HepG2 (cell line): ENCODE measurements around the gene CAB39. TPM values are rescaled to one million over a fixed set of nuclear protein-coding genes. Genes with fewer than 3 reads are reported as not detected.

Source experiments
- ATAC-seq: fragments of 200-7000 bp; cut with Tn5 transposase; 3 replicates; pipeline ENCODE4 v1.9.1; 2020; ENCODE audit warnings: mild to moderate bottlenecking, moderate library complexity
- BruUV-seq: library from RNA; stranded (reverse); fragments of 400-500 nt; replicated peaks from 2 replicates; lab custom pipeline; 2021; lab: Mats Ljungman, UMichigan
- CTCF ChIA-PET: fragments of 300-600 bp; formaldehyde crosslinking; extraction: SDS; loops from one replicate; lab custom pipeline; 2021; ENCODE audit warnings: low total read pairs, inconsistent platforms, low intra/inter-chr PET ratio; lab: Yijun Ruan, JAX
- POLR2A ChIA-PET: fragments of 350-600 bp; sonication (Branson Sonifier 250); formaldehyde crosslinking; loops from one replicate; lab custom pipeline; 2020; ENCODE audit warnings: antibody characterized with exemption, inconsistent platforms; lab: Yijun Ruan, JAX
- DNase-seq: peaks from one replicate; pipeline ENCODE4 v3.0.0-alpha.2; 2015; ENCODE audit warnings: low spot score
- FAIRE-seq: peaks from 3 replicates; lab custom pipeline; 2011; peaks lifted over from hg19 to GRCh38; lab: Jason Lieb, UNC
- H2AFZ ChIP-seq: one replicate; pipeline ENCODE4 v1.6.1; 2011; ENCODE audit warnings: low read length, inconsistent platforms
- H3K27ac ChIP-seq: fragments of 300-600 bp; 3 replicates; pipeline ENCODE4 v1.8.0; 2011; ENCODE audit warnings: mixed run types, mild to moderate bottlenecking, mixed read lengths, low read length, inconsistent platforms; ENCODE audit not compliant: insufficient read depth; ENCODE audit errors: extremely low read length
- H3K27me3 ChIP-seq, 2 experiments: fragments of 200-600 bp in 1 of 2; 2 replicates in 1 of 2; 3 replicates in 1 of 2; pipeline versions ENCODE4 v1.6.0 to v1.8.0; 2011; ENCODE audit warnings: low read length in 2 of 2, mild to moderate bottlenecking in 2 of 2, moderate library complexity in 2 of 2, inconsistent platforms in 1 of 2; ENCODE audit not compliant: insufficient read depth in 2 of 2, control insufficient read depth in 1 of 2
- H3K36me3 ChIP-seq, 2 experiments: fragments of 200-600 bp in 1 of 2; replicated peaks in 1 of 2; 2 replicates in 1 of 2; 3 replicates in 1 of 2; pipeline versions ENCODE4 v1.5.1 to v1.8.0; 2011; ENCODE audit warnings: low read length in 2 of 2, inconsistent platforms in 1 of 2; ENCODE audit not compliant: insufficient read depth in 2 of 2, control insufficient read depth in 1 of 2
- H3K4me1 ChIP-seq: 2 replicates; pipeline ENCODE4 v1.5.1; 2012; ENCODE audit warnings: low read length, inconsistent platforms; ENCODE audit not compliant: insufficient read depth
- H3K4me2 ChIP-seq: 2 replicates; pipeline ENCODE4 v1.6.0; 2011; ENCODE audit warnings: low read depth, low read length, inconsistent platforms
- H3K4me3 ChIP-seq, 3 experiments: fragments of 200-600 bp in 1 of 3; sonication (generic), shearing (Covaris generic) in 1 of 3; replicated peaks in 1 of 3; 2 replicates each; pipeline ENCODE4 v1.5.1; 2011 to 2016; ENCODE audit warnings: low read length in 3 of 3, inconsistent platforms in 2 of 3, low read depth in 2 of 3, mild to moderate bottlenecking in 2 of 3, control low read depth in 1 of 3, mixed read lengths in 1 of 3; ENCODE audit not compliant: insufficient read depth in 1 of 3
- H3K79me2 ChIP-seq: one replicate; pipeline ENCODE4 v1.6.1; 2011; ENCODE audit warnings: low read length, inconsistent platforms; ENCODE audit not compliant: insufficient read depth
- H3K9ac ChIP-seq: 2 replicates; pipeline ENCODE4 v1.6.0; 2011; ENCODE audit warnings: mild to moderate bottlenecking, low read depth, low read length, inconsistent platforms; ENCODE audit not compliant: insufficient read depth
- H3K9me3 ChIP-seq: 2 replicates; pipeline ENCODE4 v1.5.1; 2012; ENCODE audit warnings: mild to moderate bottlenecking, low read length
- H4K20me1 ChIP-seq: 2 replicates; pipeline ENCODE4 v1.6.0; 2011; ENCODE audit warnings: inconsistent platforms, mild to moderate bottlenecking, low read length, moderate library complexity; ENCODE audit not compliant: insufficient read depth
- FOSL1 ChIP-seq: sonication (generic); formaldehyde crosslinking; IDR thresholded peaks from 2 replicates; pipeline ENCODE4 v1.9.0; 2021; ENCODE audit warnings: missing genetic modification reagents, borderline replicate concordance
- FOXP1 ChIP-seq, 2 experiments: fragments of 450-650 bp in 1 of 2; IDR thresholded peaks; 2 replicates each; pipeline ENCODE4 v1.6.1; 2017 to 2018; ENCODE audit warnings: antibody characterized with exemption in 1 of 2
- NR2C2 ChIP-seq: sonication (generic); formaldehyde crosslinking; IDR thresholded peaks from 2 replicates; pipeline ENCODE4 v1.4.0; 2020; ENCODE audit warnings: missing genetic modification reagents, mild to moderate bottlenecking, moderate library complexity, borderline replicate concordance
- RARA ChIP-seq: IDR thresholded peaks from 2 replicates; pipeline ENCODE4 v1.6.1; 2016; ENCODE audit warnings: missing genetic modification reagents, missing compliant biosample characterization
- TBX2 ChIP-seq: sonication (generic); formaldehyde crosslinking; IDR thresholded peaks from 2 replicates; pipeline ENCODE4 v1.5.0; 2020; ENCODE audit warnings: missing genetic modification reagents, mild to moderate bottlenecking, borderline replicate concordance
- ZKSCAN5 ChIP-seq: sonication (generic); formaldehyde crosslinking; IDR thresholded peaks from 2 replicates; pipeline ENCODE4 v1.5.1; 2020; ENCODE audit warnings: mild to moderate bottlenecking, missing genetic modification reagents
- ZNF331 ChIP-seq: sonication (generic); formaldehyde crosslinking; IDR thresholded peaks from 2 replicates; pipeline ENCODE4 v1.4.0; 2020; ENCODE audit warnings: missing genetic modification reagents
- ZNF501 ChIP-seq: sonication (generic); formaldehyde crosslinking; IDR thresholded peaks from 2 replicates; pipeline ENCODE4 v1.5.1; 2020; ENCODE audit warnings: mild to moderate bottlenecking, moderate library complexity, missing genetic modification reagents
- WGBS: methylation state at CpG from one replicate; pipeline ENCODE4 v1.1.6; 2017; ENCODE audit warnings: low lambda C conversion rate; 5-methylcytosine and 5-hydroxymethylcytosine counted together
- in situ Hi-C: cut with HindIII; loops from 2 replicates; pipeline ENCODE4 v1.10.0; 2017; ENCODE audit warnings: low pct_unique_long_range_greater_than_20kb; ENCODE audit not compliant: extremely low pct_ligation_motif_present
- intact Hi-C: fragments of 100-400 bp; cut with micrococcal nuclease; formaldehyde crosslinking; loops from one replicate; pipeline ENCODE4 v1.10.0; 2022; ENCODE audit not compliant: unreplicated experiment
- polyA plus RNA-seq, 8 experiments: library from polyadenylated mRNA; depleted of rRNA in 3 of 8; stranded (reverse) in 7 of 8; unstranded in 1 of 8; fragments of >200 nt; fragmentation: Illumina TruSeq in 4 of 8; extraction: Trizol in 4 of 8; gene quantifications; 2 replicates each; pipeline versions ENCODE4 v1.2.1 to v1.2.3, GENCODE V29; 2011 to 2016; ENCODE audit warnings: low read depth in 4 of 8, missing spikeins in 1 of 8, mixed read lengths in 1 of 8; ENCODE audit not compliant: insufficient read depth in 1 of 8
- total RNA-seq, 5 experiments: library from RNA; depleted of rRNA; stranded (reverse); fragments of >200 nt; fragmentation: Illumina TruSeq; extraction: Trizol; gene quantifications; 2 replicates each; pipeline ENCODE4 v1.2.3, GENCODE V29; 2016; ENCODE audit warnings: low read depth in 1 of 5
- TF ChIP-seq, protein P1 (sequence below): sonication (generic); formaldehyde crosslinking; IDR thresholded peaks from 2 replicates; pipeline ENCODE4 v1.5.0; 2020; ENCODE audit warnings: mild to moderate bottlenecking, missing genetic modification reagents, moderate library complexity
- TF ChIP-seq, protein P2 (sequence below): sonication (generic); formaldehyde crosslinking; IDR thresholded peaks from 2 replicates; pipeline ENCODE4 v1.4.0; 2020; ENCODE audit warnings: low read depth, missing genetic modification reagents
- TF ChIP-seq, protein P3 (sequence below): sonication (generic); formaldehyde crosslinking; IDR thresholded peaks from 2 replicates; pipeline ENCODE4 v1.5.0; 2020; ENCODE audit warnings: mild to moderate bottlenecking, missing genetic modification reagents, borderline replicate concordance
- TF ChIP-seq, protein P4 (sequence below): sonication (generic); formaldehyde crosslinking; conservative IDR thresholded peaks from 2 replicates; pipeline ENCODE4 v1.4.0; 2020; ENCODE audit warnings: mild to moderate bottlenecking, missing genetic modification reagents, moderate library complexity

CAB39 gene
- total and polyA plus RNA-seq, 2 of the 13 experiments (the other 11 are each of a cell fraction or from before 2014, with no cell fraction given), result 19.3 to 45.3 TPM

DNA sequence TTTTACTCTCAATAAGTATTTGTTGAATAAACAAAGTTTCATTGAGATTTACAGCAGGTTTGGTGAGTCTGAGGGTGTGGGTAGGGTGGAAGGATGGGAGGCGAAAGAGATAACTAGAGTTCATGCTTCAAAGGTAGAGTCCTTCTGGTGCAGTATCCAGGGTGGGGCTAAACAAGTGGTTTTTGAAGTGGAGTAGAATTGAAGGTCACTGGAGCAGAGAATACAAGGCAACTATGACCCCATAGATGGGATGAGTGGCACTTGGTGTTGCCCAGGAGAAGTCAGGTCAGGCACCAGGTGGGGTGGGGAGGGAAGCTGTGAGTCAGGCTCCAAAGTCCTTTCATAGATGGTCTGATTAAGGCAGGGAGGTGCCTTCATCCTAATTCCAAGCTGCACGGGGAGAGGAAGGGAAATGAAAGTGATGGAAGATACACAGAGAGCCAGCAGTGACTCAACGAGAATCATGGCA, 6.6 kb upstream of the CAB39 start:
- no peaks in the 10 kb centered on the region for H3K9me3 ChIP-seq
- DNase-seq (peak; percentile 89), ATAC-seq (peak; percentile 84)
- TF ChIP-seq ZNF331 (CRISPR knock-in tag) (peak; percentile 20; the same call in 1 of the 2 replicates), RARA (CRISPR knock-in tag) (peak; percentile 81), FOSL1 (CRISPR knock-in tag) (peak; percentile 87), ZKSCAN5 (CRISPR knock-in tag) (0 out of 2 replicates have a peak, but pooled peaks have one; percentile 40), TBX2 (CRISPR knock-in tag) (peak; percentile 69; the same call in 1 of the 2 replicates), NR2C2 (0 out of 2 replicates have a peak, but pooled peaks have one; percentile 21), ZNF501 (CRISPR knock-in tag) (peak; percentile 58; the same call in 1 of the 2 replicates), FOXP1 (IDR thresholded peaks at IDR 0.05) (no peak), FOXP1 (CRISPR knock-in tag; IDR thresholded peaks at IDR 0.05) (peak; percentile 16)
- TF ChIP-seq, protein P1, sequence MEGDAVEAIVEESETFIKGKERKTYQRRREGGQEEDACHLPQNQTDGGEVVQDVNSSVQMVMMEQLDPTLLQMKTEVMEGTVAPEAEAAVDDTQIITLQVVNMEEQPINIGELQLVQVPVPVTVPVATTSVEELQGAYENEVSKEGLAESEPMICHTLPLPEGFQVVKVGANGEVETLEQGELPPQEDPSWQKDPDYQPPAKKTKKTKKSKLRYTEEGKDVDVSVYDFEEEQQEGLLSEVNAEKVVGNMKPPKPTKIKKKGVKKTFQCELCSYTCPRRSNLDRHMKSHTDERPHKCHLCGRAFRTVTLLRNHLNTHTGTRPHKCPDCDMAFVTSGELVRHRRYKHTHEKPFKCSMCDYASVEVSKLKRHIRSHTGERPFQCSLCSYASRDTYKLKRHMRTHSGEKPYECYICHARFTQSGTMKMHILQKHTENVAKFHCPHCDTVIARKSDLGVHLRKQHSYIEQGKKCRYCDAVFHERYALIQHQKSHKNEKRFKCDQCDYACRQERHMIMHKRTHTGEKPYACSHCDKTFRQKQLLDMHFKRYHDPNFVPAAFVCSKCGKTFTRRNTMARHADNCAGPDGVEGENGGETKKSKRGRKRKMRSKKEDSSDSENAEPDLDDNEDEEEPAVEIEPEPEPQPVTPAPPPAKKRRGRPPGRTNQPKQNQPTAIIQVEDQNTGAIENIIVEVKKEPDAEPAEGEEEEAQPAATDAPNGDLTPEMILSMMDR (CRISPR knock-in tag), result peak; percentile 6; the same call in 1 of the 2 replicates
- TF ChIP-seq, protein P2, sequence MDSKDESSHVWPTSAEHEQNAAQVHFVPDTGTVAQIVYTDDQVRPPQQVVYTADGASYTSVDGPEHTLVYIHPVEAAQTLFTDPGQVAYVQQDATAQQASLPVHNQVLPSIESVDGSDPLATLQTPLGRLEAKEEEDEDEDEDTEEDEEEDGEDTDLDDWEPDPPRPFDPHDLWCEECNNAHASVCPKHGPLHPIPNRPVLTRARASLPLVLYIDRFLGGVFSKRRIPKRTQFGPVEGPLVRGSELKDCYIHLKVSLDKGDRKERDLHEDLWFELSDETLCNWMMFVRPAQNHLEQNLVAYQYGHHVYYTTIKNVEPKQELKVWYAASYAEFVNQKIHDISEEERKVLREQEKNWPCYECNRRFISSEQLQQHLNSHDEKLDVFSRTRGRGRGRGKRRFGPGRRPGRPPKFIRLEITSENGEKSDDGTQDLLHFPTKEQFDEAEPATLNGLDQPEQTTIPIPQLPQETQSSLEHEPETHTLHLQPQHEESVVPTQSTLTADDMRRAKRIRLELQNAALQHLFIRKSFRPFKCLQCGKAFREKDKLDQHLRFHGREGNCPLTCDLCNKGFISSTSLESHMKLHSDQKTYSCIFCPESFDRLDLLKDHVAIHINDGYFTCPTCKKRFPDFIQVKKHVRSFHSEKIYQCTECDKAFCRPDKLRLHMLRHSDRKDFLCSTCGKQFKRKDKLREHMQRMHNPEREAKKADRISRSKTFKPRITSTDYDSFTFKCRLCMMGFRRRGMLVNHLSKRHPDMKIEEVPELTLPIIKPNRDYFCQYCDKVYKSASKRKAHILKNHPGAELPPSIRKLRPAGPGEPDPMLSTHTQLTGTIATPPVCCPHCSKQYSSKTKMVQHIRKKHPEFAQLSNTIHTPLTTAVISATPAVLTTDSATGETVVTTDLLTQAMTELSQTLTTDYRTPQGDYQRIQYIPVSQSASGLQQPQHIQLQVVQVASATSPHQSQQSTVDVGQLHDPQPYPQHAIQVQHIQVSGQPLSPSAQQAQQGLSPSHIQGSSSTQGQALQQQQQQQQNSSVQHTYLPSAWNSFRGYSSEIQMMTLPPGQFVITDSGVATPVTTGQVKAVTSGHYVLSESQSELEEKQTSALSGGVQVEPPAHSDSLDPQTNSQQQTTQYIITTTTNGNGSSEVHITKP, result peak; percentile 85; the same call in 1 of the 2 replicates
- TF ChIP-seq, protein P3, sequence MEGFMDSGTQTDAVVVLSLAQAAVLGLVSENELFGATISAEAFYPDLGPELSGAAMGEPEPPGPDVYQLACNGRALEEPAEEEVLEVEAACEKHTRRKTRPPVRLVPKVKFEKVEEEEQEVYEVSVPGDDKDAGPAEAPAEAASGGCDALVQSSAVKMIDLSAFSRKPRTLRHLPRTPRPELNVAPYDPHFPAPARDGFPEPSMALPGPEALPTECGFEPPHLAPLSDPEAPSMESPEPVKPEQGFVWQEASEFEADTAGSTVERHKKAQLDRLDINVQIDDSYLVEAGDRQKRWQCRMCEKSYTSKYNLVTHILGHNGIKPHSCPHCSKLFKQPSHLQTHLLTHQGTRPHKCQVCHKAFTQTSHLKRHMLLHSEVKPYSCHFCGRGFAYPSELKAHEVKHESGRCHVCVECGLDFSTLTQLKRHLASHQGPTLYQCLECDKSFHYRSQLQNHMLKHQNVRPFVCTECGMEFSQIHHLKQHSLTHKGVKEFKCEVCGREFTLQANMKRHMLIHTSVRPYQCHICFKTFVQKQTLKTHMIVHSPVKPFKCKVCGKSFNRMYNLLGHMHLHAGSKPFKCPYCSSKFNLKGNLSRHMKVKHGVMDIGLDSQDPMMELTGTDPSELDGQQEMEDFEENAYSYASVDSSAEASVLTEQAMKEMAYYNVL (CRISPR knock-in tag), result no peak
- TF ChIP-seq, protein P4, sequence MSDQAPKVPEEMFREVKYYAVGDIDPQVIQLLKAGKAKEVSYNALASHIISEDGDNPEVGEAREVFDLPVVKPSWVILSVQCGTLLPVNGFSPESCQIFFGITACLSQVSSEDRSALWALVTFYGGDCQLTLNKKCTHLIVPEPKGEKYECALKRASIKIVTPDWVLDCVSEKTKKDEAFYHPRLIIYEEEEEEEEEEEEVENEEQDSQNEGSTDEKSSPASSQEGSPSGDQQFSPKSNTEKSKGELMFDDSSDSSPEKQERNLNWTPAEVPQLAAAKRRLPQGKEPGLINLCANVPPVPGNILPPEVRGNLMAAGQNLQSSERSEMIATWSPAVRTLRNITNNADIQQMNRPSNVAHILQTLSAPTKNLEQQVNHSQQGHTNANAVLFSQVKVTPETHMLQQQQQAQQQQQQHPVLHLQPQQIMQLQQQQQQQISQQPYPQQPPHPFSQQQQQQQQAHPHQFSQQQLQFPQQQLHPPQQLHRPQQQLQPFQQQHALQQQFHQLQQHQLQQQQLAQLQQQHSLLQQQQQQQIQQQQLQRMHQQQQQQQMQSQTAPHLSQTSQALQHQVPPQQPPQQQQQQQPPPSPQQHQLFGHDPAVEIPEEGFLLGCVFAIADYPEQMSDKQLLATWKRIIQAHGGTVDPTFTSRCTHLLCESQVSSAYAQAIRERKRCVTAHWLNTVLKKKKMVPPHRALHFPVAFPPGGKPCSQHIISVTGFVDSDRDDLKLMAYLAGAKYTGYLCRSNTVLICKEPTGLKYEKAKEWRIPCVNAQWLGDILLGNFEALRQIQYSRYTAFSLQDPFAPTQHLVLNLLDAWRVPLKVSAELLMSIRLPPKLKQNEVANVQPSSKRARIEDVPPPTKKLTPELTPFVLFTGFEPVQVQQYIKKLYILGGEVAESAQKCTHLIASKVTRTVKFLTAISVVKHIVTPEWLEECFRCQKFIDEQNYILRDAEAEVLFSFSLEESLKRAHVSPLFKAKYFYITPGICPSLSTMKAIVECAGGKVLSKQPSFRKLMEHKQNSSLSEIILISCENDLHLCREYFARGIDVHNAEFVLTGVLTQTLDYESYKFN, result peak; percentile 71

More for the DNA sequence above, 6.6 kb upstream of the CAB39 start:
- Histone ChIP-seq H3K27ac (no peak overlapping the region), H4K20me1 (no peaks in the 10 kb centered on the region), H3K9ac (no peak overlapping the region), H3K4me3 (no peak overlapping the region), H3K4me1 (peaks cover 36% of the 10 kb centered on the region), H3K4me2 (peak overlapping the region; percentile 26), H3K36me3 (no peaks in the 10 kb centered on the region), H2AFZ (no peak overlapping the region), H3K79me2 (no peaks in the 10 kb centered on the region), H3K27me3 (no peaks in the 10 kb centered on the region; a peak in 2 of 5 replicates)
- WGBS, result 0% methylated on average over 3 of the region's 3 CpGs
- intact Hi-C loops (no loop called here), in situ Hi-C loops (no loop called here)
- POLR2A ChIA-PET, result interaction anchor here (0.8 to 0.9 kb wide), 2 partner anchors 8 to 21 kb away, joined by 3 to 4 read pairs; no protein-coding TSS in a partner anchor
- BruUV-seq, result no TSS peak
- CTCF ChIA-PET, result no interaction called here
- FAIRE-seq, result peak; percentile 85
